Lower leg skin (tissue), 4 donors: ENCODE measurements around the gene PLCB1. TPM values are rescaled to one million over a fixed set of nuclear protein-coding genes. Genes with fewer than 3 reads are reported as not detected.
A peak's percentile ranks its signal among the peaks of the same experiment; 100 is the strongest.

Source experiments
- DNase-seq, 2 donors: peaks; one replicate each; pipeline ENCODE4 v3.0.0-alpha.2; 2019; ENCODE audit warnings: low spot score in 2 of 2
- H3K4me3 ChIP-seq: fragments of 200-600 bp; sonication (generic); 2 replicates; pipeline ENCODE4 v1.5.1; 2017; ENCODE audit warnings: mild to moderate bottlenecking, low read depth; ENCODE audit not compliant: poor library complexity, severe bottlenecking
- POLR2A ChIP-seq, 2 donors: fragments of 450-650 bp; IDR thresholded peaks; one replicate each; pipeline ENCODE4 v1.6.1; 2016 to 2017; ENCODE audit warnings: antibody characterized with exemption in 2 of 2, mild to moderate bottlenecking in 1 of 2, moderate library complexity in 1 of 2
- WGBS, 2 donors: methylation state at CpG; one replicate each; pipeline ENCODE4 v1.1.5; 2018; 5-methylcytosine and 5-hydroxymethylcytosine counted together
- intact Hi-C: fragments of 100-400 bp; cut with DNase I; formaldehyde crosslinking; loops from one replicate; pipeline ENCODE4 v1.15.0; 2023; ENCODE audit warnings: low total_unique reads
- total RNA-seq, 4 donors: library from RNA; depleted of rRNA; stranded (reverse); fragments of >200 nt; gene quantifications; one replicate each; pipeline ENCODE4 v1.1.0, GENCODE V29; 2016
- TF ChIP-seq, protein P1 (sequence below), 3 donors: fragments of 450-650 bp; IDR thresholded peaks; one replicate each; pipeline ENCODE4 v1.5.1; 2016; ENCODE audit warnings: antibody characterized with exemption in 3 of 3, mild to moderate bottlenecking in 3 of 3, moderate library complexity in 2 of 3

Gene PLCB1
- total RNA-seq, 4 donors from 2014 or later, result 4.1 to 16.2 (median 9.1) TPM

DNA sequence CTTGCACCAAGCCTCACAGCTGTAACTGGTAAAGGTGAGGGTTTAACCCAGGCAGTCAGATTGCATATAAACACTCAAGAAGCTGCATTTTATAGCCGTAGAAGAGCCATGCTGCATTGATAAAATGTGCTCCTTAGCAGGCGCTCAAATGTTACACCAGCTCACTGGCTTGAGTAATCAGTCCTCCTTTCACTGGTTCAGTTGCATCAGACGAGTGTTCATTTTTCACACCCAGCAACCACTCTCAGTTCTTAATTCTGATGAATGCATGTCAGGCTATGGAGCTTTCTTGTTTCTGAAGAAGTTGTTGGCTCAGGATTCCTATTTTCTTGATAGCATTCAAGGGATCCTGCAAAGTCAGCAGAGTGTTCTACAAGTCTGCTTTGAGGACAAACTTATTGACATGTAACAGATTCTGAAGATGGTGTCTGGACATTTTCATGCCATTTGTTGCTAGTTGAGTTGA is 198.3 kb downstream of the PLCB1 start:
- DNase-seq, result no peak
- TF ChIP-seq, protein P1, sequence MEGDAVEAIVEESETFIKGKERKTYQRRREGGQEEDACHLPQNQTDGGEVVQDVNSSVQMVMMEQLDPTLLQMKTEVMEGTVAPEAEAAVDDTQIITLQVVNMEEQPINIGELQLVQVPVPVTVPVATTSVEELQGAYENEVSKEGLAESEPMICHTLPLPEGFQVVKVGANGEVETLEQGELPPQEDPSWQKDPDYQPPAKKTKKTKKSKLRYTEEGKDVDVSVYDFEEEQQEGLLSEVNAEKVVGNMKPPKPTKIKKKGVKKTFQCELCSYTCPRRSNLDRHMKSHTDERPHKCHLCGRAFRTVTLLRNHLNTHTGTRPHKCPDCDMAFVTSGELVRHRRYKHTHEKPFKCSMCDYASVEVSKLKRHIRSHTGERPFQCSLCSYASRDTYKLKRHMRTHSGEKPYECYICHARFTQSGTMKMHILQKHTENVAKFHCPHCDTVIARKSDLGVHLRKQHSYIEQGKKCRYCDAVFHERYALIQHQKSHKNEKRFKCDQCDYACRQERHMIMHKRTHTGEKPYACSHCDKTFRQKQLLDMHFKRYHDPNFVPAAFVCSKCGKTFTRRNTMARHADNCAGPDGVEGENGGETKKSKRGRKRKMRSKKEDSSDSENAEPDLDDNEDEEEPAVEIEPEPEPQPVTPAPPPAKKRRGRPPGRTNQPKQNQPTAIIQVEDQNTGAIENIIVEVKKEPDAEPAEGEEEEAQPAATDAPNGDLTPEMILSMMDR (IDR thresholded peaks at IDR 0.05), result no peak
- TF ChIP-seq POLR2A (IDR thresholded peaks at IDR 0.05), result no peak
- no peak overlapping the region for H3K4me3 ChIP-seq
- WGBS, 2 donors, result 83 to 85% methylated on average over 3 of the region's 3 CpGs
- intact Hi-C loops, result no loop called here

DNA sequence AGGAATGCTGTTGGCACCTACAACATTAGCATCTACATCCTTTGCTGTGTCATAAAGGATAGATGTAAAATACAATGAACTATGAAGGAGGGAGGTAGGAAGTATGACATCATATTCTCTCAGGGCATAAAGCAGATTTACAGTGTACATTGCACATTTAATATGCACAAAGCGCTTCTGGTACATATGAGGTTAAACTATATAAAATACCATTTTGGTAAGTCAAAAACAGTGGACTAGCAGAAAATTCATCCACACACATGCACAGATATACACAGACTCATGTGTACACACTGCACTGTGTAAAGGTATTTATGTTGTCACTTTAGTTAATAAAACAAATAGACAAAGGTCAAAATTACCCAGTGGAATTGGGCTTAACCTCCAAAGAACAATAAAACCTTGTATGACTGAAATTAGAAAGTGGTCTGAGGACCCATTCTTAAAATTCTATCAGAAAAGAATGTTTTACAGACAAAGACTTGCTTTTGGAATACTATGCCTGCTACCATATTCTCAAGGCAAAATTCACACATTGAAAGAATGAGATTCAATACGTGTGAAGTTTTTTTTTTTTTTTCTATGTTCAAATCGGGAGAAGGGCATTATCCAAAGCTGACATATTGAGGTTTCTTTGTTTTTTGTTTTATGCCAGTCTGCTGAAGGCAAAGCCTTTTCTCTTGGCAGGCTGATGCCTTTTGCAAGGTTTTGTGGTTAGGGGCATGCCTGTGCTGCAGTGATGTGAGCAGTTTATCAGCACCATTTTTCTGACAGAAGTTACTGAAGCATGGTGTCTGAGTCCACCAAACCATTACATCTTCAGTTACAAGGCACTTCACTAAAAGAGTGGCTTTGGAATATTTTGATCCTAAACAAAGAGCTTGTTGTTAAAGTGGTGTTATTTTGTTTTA is 199.0 kb downstream of the PLCB1 start:
- 59 to 70% methylated on average over 3 of the region's 3 CpGs for WGBS, 2 donors
- intact Hi-C loops, result no loop called here
- no peak for TF ChIP-seq POLR2A (IDR thresholded peaks at IDR 0.05)
- TF ChIP-seq, protein P1 (IDR thresholded peaks at IDR 0.05), result no peak
- no peak for DNase-seq
- no peak overlapping the region for H3K4me3 ChIP-seq

DNA sequence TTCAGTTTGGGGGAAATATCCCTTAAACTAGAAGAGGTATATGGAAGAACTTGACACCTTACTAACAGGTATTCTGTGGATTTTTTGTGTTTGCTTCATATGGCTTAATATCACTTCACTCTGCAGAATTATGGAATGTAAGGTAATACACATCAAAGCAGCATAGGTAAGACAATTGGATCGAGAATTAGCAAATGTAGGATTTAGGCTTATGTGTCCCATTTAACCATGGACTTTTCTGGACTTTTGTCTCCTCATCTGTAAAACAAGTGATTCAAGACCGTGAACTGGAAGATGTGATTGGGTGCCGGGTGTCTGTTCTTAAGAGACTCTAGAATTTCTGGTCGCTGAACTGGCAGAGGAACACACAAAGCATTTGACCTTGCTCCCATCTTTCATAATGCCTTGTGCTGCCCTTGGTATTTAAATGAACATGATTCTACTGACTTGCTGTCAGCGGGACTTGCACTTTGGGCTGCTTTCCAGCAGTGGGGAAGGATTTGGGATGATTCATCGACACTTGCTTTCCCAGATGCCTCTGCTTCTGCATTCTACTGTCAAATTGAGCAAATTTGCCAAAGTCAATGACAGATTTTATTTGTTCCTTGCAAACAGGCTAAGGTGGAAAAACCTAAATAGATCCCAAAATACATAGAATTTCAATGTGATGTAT is 199.8 kb downstream of the PLCB1 start:
- intact Hi-C loops, result no loop called here
- TF ChIP-seq, protein P1 (IDR thresholded peaks at IDR 0.05), result no peak
- no peak for TF ChIP-seq POLR2A (IDR thresholded peaks at IDR 0.05)
- 53 to 54% methylated on average over 6 of the region's 6 CpGs for WGBS, 2 donors
- no peak overlapping the region for H3K4me3 ChIP-seq
- DNase-seq, result peak in 1 of 2 donors; percentile 26

DNA sequence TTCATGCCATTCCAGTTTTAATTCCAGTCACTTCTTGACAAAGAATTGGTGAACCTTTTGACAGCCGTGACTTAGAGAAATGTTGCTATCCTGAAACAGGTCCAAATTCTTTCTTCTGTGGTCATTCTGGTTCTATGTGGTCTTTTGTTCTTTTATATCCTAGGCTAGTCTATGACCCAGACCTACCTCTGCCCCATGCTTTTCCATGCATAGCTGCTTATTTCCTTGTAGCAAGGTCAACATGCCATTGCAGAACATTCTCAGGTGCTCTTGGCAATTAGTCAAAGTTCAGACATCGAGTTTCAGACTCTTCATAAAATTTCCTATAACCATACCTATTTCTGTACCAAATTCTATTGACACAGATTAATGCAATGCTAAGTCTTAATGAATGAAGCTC is 202.6 kb downstream of the PLCB1 start:
- intact Hi-C loops, result no loop called here
- TF ChIP-seq POLR2A (IDR thresholded peaks at IDR 0.05), result no peak
- WGBS, 2 donors, result 66 to 75% methylated on average over 2 of the region's 2 CpGs
- no peak overlapping the region for H3K4me3 ChIP-seq
- no peak for DNase-seq

DNA sequence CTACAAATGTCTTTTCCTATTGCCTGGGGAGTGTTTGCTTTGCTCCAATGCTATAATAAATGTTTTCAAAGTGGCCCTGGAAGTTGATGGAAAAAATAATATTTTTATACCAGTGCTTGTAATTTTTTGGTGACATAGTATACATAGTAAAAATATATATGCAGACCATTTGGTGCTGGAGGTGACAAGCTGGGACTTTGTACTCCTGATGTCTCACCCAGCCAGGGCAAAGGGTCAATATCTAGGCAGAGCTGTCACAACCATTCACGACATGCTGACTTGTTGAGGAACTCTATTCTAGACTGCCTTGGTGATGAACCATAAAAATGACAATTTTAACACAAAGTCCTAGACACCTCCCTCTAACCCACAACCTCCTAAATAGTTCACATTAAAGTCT is 203.0 kb downstream of the PLCB1 start:
- no peak for TF ChIP-seq POLR2A (IDR thresholded peaks at IDR 0.05)
- TF ChIP-seq, protein P1 (IDR thresholded peaks at IDR 0.05), result no peak
- no peak for DNase-seq
- H3K4me3 ChIP-seq, result no peak overlapping the region
- WGBS, 2 donors, result 81% methylated on average over 1 of the region's 1 CpG
- intact Hi-C loops, result no loop called here

DNA sequence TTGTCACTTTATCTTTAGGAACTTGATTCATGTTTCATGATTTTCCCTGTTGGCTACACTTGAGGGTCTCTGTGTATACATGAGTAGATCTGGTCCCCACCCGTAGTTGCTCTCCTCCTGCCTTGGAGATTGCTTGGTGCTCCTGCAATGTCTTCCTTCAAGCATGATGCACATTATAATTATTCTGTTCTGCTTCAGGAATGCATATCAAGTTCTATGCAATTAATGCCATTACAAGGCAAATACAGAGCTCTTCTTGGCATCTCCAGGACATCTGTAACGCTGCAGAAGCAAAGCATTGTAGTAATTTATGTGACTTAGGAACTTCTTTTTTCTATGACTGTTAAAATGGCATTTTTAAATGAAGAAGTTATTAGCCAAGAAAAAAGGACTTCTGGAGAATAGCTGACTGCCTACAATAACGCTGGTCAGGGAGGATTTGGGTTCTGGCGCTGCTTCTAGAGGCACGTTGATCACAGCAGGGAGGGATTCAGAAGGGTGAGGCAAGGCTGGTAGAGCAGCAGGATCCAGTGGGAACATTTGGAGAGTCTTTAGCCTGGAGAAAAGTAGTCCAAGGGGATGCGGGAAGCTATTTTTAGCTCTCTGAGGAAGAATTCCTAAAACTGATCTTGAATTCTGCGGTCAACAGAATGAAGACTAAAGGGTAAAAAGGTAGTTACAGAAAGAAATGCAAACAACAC is 203.6 kb downstream of the PLCB1 start:
- WGBS, 2 donors, result 69 to 71% methylated on average over 7 of the region's 7 CpGs
- intact Hi-C loops, result no loop called here
- no peak overlapping the region for H3K4me3 ChIP-seq
- no peak for DNase-seq
- TF ChIP-seq POLR2A (IDR thresholded peaks at IDR 0.05), result no peak
- TF ChIP-seq, protein P1 (IDR thresholded peaks at IDR 0.05), result no peak
